Activated CD4-positive, CD25-positive, alpha-beta regulatory T cell treated with anti-CD3 and anti-CD28 coated beads, Interleukin-2, amount 50 U/mL, for 16 hours (primary cell): ENCODE results near the gene NLRP1.

Experiments
- DNase-seq: peaks from one replicate; pipeline ENCODE4 v3.0.0-alpha.2; 2020; ENCODE audit warnings: low read depth, low spot score

NLRP1 gene

DNA sequence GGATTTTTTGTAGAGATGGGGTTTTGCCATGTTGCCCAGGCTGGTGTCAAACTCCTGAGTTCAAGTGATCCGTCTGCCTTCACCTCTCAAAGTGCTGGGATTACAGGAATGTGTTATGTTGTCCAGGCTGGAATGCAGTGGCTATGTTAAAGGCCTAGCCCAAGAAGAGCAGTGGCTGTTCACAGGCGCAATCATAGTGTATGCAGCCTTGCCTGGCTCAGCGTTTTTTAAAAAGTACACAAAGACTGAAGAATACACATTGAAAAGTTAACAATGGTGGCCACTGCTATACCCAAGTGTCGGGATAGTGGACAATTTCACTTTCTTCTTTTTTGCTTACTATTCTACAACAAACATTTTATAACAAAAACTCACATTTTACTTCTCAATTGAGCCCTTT, 105.3 kb downstream of the NLRP1 start:
- no peak for DNase-seq

- DNase-seq: no peak
Observed at GRCh38 chr17:5473906-5474305, 110.4 kb downstream of the NLRP1 start.

- no peak for DNase-seq
Observed at GRCh38 chr17:5472511-5472910, 111.8 kb downstream of the NLRP1 start.

DNA sequence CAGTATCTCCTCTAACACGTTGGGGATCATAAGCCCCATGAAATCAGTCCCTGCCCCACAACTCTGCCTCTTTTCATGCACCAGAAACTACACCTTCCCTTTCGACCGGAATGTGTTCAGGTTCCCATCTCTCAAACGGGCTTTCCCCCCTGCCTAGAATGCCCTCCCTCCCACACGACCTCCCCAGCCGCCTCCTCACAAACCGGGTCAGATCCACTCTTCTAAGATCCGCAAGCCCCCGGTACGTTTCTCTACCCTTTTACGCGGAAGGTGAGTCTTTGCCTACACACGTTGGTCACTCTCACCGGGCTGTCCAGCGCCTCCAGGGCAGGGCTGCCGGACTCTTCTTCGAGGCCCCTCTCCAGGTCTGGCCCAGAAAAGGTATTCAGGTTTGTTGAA, 116.2 kb downstream of the NLRP1 start:
- DNase-seq: no peak

DNA sequence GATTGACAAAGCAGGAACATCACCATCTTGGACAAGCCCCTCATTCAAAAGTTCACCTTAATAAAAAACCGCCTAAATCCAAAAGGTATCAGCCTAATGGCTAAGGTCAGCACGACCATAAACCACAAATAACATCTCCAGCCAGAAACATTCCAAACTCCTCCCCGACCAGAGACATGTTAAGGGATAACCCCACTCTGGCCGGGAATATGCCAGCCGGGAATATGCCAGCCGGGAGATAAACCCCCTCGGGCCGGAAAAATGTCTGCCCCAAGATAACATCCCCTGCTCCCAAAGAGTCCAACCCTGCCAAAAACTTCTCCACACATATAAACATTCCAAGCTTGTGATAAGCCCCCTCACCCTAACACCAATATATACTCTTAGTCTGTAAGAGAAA, 116.9 kb downstream of the NLRP1 start:
- no peak for DNase-seq

DNA sequence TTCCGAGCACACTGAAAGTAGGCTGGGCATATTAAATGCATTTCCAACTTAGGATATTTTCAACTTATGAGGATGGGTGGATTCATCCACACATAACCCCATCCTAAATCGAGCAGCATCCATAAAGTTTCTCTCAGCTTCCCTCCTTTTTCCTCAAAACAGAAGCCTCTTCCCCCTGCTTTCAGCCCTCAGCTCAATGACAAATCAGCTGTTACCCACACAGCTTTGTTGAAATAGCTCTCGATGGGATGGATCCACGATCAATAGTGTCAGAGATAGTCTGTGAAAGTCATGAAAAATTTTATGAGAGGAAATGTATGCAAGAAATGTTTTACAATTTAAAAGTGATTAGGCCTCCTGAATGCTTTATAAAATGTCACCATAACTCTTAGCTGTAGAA, 118.0 kb downstream of the NLRP1 start:
- no peak for DNase-seq

DNA sequence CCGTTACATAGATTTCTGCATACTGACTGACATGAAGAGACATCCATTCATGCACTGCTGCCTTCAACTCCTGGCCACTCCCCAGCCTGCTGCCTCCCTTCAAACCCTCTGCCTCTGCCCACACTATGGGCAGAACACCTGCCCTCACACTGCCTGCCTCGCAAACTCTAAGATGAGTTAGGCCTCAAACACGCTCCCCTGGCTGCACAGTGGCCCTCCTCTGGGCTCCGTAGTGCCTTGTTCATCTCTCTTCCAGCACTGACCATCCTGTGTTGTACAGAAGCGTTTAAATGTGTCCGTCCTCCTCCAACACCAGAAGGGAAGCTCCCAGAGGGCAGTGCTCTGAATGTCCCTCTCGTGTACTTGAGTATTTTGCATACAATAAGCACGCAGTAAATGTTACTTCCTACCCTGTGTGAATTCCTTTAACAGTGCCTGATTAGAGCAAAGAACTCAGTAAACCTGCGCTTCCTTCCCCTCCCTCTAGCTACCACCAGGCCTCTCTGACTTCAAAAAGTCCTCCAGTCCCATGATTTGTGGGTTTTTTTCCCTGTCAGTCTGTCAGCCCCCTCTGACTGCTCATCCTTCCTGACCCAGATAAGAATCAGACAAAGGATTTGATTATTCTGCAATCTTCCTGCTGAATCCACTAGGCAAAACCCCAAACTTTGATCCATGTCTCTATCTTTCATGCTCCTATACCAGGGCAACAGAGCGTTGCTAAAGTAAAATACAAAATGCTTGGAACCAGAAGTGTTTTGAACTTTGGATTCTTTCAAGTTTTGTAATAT, 119.4 kb downstream of the NLRP1 start:
- no peak for DNase-seq
